Measurements from ENCODE around the gene RCOR3.

Gene RCOR3

DNA sequence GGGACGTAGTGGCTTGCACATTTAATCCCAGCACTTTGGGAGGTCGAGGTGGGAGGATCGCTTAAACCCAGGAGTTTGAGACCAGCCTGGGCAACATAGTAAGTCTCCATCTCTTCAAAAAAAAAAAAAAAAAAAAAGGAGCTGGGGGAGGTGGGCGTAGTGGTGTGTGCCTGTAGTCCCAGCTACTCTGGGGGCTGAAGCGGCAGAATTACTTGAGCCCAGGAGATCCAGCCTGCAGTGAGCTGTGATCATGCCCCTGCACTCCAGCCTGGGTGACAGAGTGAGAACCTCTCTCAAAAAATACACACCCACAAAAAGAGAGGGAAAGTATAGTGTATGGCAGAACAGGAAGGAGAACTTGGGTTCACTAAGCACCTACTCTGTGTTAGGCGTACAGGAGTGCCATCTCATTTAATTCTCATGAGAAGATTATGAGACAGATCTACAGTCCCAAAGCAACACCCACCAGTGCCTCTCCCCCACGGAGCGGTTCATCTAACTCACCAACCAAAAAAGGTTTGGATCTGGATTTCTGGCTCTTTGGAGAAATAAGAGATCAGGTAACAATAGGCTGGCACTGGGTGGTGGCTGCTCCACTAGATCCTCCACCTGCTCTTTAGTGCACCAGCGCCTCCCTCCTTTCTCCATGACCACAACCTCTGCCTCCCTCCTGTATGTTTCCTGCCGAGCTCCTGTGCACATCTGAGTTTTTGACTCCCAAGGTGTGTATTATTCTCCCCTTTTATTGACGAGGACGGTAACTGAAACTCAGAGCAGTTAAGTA lies 66.0 kb downstream of the RCOR3 start:
- no peak for DNase-seq (ENCODE audit: low spot score)

DNA sequence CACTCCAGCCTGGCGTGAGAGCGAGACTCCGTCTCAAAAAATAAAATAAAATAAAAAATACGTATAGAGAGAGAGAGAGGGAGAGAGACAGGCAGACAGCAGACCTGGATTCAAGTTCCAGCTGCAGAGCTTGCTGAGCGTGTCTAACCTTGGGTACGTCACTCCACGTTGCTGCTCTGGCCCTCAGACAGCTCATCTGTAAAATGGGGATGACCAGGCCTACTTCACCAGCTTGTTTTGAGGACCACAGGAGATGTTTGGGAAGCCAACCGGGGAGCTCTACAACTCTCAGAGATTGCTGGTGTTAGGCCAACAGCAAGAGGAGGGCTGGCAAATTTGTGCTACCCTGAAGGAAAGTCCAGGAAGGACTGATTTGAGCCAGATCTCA lies 67.0 kb downstream of the RCOR3 start:
- DNase-seq (ENCODE audit: low spot score), result no peak

DNA sequence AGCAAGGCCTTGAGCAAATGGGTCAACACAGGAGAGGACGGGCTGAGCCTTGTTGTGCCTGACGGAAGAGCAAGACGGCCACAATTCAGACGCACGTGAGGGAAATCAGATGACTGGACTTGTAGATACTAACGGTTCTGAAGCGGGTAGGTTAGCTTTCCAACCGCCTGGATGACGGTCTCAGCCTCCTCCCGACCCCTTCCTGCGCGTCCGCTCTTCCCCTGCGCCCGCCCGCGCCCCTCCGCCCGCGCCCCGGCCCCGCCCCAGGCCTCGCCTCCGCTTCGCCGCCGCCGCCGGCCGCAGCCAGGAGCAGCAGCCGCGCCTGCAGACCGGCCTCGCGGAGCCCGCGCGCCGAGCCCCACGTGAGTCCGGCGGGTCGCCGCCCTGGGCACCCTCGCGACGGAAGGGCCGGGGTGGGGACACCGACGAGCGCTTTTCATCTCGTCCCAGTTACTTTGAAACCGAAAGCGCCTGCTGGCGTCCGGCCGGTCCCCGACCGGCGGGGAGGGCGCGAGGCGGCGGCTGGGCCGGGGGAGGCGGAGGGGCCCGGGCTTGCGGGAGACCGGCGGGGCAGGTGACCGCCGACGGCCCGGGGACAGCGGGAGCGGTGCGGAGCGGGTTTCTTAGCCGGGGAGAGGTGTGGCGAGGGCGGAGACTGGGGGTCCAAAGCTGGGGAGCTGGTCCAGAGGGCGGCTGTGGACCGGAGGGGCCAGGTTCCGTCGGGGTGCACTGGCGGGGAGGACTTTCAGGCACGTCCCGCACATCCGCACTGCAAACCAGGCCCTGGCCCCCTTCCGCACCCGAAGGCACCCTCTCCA lies 67.6 kb downstream of the RCOR3 start, which contains the start of gene TRAF5:
TRAF5 (plus strand) TSS at position 306 of the 818 bp plus-strand sequence. CDS start 26,407 bp downstream, outside the sequence.
- no peak for DNase-seq (ENCODE audit: low spot score)

DNA sequence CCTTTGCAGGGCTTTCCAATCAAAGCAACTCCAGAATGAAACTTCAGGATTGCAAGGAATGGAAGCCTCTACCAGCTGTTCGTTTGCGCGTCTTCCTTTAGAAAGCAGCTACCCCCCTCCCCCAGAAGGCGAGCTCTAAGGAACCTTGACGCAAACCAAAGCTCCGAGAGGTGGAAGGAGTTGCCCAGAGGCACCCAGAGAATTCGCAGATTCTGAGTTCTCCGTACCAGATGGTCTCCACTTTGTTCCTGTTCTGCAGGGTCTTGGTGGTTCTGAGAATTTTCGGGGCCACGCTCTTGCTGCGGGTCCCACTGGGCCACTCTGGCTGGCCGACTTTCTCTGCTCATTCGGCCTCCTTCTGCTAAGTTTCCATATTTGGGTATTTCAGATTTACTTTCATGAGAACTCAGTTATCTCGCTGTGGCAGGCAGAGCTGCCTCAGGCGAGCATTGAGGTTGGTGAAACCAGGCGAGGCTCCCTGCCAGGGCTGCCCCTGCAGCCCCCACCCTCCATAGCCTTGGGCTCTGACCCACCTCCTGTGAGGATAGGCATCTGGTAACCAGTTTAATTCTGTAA lies 68.3 kb downstream of the RCOR3 start:
- no peak for DNase-seq (ENCODE audit: low spot score)

DNA sequence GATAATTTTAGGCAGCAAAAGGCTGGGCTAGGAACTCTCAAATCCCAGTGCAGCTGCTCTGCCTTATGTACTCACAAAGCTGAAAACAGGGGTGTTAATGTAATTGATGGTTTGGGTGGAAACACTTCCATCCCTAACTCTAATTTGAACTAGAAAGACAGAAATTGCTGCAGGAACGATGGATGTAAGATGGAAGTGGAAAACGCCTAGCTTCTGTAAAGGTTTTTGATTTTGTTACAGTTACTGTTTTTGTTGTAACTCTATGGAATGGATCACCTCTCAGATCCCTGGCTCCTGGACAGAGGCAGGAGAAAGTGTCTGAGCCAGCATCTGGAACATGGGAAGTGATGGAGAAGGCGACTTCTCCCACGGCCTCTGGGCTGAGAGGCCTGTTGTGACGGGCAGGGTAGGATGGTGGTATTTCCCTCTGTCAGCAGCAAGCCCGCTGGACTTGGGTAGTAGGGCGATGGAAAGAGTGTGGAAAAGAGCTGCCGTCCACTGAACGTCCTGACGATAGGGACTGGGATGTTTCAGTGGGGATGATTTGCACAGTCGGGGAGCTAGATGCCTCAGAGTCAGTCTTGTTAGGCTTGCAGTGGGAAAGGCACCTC lies 69.0 kb downstream of the RCOR3 start:
- no peak for DNase-seq (ENCODE audit: low spot score)

DNA sequence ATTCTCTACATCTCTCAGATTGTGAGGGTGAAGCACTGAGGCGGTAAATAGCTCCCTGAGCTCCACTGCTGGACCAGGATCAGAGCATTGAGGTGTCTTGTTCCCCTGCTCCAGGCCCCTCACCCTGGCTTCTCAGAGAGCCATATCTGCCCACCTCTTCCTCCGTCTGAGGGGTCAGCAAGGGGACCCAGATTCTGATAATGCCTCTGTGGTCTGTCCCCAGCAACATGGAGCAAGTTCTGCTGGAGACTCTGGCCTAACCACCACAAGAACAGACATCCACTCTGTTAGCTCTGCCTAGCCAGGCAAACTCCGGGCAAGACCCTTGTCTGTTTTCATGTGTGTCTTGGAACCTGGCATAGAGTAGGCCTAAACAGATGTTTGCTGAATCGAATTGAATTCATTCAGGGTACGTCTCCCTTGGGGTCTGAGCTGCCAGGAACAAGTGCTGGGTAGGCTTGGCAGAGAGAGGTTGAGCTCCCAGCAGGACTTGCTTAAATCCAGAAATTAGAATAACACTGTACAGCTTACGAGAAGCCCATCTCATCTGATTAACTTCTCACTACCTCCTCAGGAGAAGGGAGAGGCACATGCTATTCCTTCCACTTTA lies 69.8 kb downstream of the RCOR3 start:
- DNase-seq (ENCODE audit: low spot score), result no peak

DNA sequence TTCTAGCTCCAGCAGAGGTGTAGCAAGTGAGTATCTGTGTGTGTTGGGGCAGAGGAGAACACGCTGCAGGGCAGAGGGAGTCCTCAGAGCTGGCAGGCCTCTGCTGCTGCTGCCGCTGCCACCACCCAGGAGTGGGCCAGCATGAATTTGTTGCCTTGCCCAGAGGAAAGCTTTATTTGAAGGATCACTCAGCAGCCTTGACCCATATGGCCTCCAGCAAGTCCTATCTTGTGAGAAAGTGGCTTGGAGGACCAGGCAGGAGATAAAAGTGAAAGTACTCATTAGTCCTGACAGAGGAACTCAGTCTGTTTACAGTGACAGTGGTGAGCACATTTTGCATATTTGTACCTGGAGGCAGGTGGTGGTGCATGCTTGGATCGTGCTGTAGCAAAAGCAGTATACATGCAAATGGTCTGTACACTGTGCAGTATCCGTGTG lies 70.6 kb downstream of the RCOR3 start:
- DNase-seq (ENCODE audit: low spot score), result no peak

DNA sequence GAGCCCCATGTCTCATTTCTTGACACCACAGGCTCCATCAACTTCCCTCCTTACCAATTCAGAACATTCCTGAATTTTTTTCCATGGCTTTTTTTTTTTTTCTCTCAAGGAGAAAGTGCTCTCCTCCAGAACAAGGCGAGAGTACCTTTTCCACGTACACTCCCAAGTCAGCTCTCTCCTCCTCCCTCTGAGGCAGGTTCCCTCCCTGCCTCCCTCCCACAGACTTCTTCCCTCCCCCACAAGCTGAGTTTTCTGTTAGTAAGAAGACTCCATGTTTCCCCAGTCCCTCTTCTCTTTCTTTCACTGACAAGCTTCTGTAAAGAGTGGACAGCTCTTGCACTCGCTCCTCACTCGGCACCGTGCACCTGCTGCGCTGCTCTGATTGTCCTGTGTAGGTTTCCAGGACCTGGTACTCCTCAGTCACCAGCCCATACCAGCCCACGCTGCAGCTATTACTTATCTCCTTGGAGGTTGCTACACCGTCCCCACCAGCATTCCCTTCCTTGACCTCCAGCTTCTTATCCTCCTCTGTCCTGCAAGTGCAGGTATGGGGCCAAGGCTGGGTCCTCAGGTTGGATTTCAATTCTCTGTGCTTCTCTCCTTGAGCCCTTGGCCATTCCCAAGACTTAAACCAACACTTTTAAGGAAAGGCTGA lies 71.2 kb downstream of the RCOR3 start:
- DNase-seq (ENCODE audit: low spot score), result no peak

DNA sequence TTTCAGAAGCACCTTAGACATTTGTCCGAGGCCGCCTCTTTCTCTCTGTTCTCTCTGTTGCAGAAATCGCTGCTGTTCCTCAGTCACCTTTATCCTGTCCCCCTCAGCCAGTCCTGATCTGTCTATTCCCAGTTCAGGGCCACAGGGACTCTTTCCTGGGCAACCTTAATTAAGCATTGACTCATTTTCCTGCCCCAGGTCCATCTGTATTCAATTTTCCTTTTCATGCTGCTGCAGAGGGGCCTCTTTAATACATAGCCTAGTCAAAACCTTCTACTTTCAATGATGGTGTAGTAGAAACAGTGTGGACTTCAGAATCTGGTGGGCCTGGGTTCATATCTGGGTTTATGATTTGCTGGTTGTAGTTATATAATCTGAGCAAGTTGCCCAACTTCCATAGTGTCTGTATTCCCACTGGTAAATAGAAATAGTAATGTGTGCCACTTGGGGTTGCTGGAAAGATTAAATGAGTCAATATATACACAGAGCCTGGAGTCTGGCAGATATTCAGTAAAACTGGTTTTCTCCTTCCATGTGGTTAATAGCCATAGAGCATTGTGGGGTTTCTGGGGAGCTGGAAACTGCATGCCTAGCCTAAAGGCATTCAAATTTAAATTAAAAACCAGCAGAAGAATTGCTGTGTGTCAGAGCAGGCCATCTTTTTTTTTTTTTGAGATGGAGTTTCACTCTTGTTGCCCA lies 72.0 kb downstream of the RCOR3 start:
- DNase-seq (ENCODE audit: low spot score), result no peak

DNA sequence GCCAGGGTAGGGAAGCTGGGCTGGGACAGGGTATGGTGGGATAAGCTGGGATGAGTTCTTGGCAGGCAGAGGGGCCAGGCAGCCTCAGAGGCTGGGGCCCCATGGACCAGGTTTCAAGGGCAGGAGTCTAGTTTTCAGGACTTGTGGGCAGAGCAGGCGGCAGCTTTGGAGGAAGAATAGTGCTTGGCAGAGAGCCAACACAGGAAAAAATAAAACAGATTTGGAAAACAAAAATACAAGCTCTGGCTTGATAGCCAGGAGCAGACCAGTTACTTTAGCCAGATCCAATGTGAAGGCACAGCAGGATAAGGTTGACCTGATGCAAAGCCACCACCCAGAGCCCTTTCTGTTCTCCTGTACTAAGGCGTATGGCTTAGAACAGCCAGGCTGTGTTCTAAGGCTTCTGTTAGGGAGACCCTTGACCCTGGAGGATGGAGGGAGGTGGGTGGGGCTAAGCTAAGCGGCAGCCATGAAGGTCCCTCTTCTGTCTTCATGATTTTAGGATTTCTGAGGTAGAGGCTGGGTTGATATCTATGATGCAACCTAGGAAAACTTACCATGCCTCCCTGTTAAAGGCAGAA lies 73.0 kb downstream of the RCOR3 start:
- no peak for DNase-seq (ENCODE audit: low spot score)

DNA sequence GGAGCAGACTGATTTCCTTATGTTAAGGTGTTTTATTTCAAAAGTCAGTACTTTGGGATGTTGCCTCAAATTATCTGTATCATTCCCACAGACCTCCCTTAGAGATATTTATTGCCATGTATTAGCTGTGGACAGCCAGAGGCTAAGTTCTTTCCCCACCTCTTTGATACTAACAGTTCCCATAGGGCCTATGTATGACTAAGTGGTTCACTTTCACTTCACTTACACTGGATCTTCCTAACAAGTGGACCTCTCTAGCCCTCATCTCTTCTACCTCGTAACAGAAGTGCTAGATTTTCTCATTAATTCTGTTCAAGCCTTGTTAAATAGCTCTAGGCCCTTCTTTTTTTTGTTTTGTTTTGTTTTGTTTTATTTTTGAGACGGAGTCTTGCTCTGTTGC lies 73.7 kb downstream of the RCOR3 start:
- no peak for DNase-seq (ENCODE audit: low spot score)

DNA sequence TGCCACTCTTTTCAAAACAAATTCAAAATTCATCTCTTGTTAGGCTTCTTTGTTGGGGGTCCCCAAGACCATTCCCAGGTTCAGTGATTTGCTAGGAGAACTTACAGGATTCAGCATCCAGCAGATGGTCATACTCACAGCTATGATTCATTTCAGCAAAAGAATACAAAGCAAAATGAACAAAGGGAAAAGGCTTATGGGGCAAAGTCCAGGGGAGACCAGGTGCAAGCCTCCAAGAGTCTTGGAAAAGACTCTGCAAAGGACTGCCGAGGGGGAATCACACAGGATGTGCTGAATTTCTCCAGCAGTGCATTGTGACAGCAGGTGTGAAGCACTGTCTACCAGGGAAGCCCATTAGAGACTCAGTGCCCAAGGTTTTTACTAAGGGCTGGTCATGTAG lies 74.7 kb downstream of the RCOR3 start:
- no peak for DNase-seq (ENCODE audit: low spot score)

DNA sequence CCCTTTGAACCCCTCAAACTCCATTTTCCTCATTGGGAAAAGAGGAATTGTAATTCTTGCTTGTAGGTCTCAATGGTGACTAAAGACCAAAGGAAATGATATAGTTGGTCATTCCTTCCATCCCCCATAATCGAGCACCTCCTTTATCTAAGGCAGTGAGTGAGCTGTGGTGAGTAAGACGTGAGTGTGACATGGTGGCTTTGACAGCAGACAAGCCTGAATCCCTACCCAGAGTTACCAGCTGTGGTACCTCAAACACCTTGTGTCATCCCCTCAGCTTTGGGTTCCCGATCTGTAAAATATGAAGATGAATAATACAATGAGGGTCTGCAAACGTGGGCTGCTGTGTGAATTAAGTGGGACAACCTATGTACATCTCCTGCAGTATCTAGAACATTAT lies 75.8 kb downstream of the RCOR3 start:
- no peak for DNase-seq (ENCODE audit: low spot score)

DNA sequence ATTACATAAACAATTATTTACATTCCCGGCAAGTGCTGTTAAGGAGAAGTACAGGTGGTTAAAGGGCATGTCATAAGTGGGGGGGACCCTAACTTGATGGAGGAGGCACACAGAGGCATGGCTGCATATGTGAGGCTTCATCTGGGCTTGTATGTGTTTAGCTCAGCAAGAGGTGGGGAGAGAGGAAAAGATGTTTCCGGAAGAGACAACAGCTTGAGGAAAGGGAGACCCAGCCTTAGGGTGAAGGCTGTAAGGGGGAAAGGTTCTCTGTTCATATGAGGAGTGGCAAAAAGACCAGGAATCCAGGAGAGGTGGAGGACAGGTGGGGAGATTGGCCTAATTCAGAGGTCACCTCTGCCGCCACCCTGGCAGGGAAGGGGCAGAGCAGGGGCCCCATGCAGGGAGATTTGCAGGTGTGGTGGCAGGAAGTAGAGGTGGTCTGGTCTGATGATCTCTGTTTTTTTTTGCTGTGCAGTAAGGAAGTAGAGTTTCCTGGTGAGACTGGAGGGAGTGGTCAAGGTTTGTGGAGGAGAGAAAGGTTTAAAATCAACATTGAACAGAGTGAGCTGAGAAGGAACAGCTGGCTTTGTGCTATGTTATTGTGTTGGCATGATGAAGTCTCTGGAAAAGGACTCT lies 76.5 kb downstream of the RCOR3 start:
- DNase-seq (ENCODE audit: low spot score), result no peak

DNA sequence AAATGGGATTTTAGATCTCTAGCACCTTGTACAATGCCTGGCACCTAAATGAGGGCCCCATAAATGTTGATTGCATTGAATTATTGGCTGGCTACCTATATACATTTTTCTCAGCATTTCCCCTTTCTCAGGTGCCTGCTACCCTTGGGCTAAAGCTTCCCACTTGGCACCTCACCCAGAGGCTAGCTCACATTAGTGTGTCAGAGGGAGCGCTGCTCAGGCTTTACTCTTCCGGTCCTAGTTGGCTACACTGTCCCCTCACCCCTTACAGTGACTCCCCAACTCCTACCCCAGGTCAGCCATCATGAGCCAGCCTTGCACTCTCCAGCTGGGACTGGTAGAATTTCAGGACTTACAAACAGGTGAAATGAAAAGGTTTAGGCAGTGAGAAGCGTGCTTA lies 77.0 kb downstream of the RCOR3 start:
- DNase-seq (ENCODE audit: low spot score), result no peak

DNA sequence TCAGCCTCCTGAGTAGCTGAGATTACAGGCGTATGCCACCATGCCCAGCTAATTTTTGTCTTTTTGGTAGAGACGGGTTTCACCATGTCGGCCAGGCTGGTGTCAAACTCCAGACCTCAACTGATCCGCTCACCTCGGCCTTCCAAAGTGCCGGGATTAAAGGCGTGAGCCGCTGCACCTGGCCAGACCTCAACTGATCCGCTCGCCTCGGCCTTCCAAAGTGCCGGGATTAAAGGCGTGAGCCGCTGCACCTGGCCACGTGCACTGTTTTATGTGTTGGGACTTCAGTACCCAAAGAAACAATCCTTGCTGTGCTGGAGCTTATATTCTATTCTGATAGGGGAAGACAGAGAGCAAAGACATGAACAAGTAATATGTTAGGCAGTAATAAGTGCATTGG lies 77.6 kb downstream of the RCOR3 start:
- no peak for DNase-seq (ENCODE audit: low spot score)

DNA sequence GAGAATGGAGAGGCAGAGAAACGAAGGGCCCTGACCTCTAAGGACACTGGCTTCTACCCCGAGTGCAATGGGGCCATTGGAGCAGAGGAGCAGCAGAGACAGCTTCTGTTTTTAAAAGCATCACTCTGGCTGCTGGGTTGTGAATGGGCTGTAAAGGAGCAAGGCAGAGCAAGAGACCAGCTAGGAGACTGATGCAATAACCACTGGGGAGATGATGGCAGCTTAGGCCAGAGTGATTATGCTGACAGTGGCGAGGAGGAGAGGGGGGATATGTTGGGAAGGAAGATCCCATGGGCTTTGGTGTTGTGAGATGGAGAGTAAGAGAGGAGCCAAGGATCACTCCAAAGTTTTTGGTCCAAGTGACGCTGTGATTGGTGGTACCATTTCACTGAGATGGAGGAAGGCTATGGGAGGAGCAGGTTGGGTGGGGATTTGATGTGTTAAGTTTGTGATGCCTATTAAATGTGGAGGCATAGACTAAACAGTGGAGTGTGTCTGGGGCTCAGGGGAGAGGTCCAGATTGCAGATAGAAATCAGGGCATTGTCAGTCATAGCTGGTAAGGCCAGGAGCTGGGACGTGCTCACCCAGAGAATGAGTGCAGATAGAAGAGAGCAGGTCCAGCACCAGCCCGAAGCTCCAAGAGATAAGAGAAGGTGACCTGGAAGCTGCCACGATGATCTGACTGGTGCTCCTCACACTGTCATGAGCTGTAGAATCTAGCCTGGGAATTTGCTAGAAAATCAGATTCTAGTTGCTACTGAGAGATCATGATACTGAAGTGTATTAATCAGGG lies 78.5 kb downstream of the RCOR3 start:
- no peak for DNase-seq (ENCODE audit: low spot score)

DNA sequence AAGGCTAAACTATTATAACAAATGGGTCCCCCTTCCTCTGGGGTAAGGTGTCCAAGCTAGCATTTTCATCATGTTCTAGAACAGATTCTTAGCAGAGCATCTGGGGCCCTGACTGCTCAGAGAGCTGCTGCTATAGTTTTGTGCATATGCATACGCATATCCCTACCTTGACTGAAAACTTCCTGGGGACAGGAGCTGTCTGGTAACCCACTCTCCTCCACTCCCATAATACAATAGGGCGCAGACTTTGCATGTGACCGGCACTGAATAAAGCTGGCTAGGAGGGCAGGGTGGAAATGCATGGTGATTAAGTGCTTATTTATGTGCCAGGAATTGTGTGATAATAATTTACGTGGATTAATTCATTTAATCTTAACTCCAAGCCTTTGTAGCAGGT lies 79.1 kb downstream of the RCOR3 start:
- DNase-seq (ENCODE audit: low spot score), result no peak

DNA sequence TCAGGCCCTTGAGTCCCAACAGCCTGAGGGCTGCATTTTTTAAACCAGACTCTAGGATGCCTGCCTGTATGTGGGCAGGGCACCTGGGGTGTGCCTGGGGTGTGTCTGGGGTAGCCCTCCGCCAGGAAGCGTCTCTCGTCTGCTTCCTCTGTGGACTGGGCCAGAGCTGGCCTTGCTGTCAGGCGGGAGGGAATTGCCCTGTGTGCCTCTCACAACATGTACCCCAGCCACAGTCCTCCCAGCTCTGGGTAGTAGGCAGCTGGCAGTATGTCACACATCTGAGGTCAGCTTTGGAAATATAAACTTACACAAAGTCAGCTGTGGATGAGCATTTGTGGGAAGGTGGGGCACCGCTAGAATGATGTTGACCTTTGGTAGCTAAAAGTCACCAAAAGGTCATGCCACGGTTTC lies 80.5 kb downstream of the RCOR3 start:
- DNase-seq (ENCODE audit: low spot score), result no peak
